NCI-H2107 (cell line): ENCODE results near the gene RASSF8.

Experiments used
- DNase-seq: peaks from one replicate; lab custom pipeline; 2025; lab: John Stamatoyannopoulos, UW

Gene RASSF8

DNA sequence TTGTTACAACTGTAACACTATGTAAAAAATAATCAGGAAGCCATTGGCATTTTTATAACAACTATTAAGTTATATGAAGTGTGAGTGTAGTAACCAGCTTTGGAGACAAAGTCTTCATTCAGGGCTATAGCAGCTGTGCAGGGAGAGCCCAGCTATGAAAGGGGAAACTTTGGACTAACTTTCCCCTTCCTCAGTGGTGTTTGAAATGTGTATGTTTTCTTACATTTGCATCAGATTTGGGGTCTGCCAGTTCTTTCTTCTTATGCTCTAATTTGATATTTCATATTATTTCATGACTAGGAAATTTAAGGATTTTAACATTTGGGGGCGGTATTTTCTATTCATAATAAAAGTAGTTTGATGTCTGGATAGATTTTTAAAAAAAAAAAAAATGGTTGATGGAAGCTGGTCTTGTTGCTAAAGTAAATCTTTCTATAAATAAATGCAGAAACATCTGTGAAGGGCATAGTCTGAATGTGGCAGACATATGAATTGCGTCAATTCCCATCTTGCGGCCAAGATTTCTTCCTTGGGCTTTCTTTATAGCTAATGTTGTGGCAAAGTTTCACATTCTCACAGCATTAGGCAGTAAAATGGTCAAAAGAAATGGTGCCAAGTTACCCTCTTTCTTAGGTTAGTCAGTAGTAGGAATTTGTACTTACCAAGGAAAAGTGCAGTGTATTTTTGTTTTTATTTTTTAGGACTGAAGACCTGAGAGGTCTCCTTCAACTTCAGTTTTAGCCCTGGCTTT, 35.6 kb downstream of the RASSF8 start:
- no peak for DNase-seq

- no peak for DNase-seq
Measured at GRCh38 chr12:25994901-25995625, 36.6 kb downstream of the RASSF8 start.

GRCh38 chr12:25995906-25996305, 37.4 kb downstream of the RASSF8 start:
- no peak for DNase-seq

DNA sequence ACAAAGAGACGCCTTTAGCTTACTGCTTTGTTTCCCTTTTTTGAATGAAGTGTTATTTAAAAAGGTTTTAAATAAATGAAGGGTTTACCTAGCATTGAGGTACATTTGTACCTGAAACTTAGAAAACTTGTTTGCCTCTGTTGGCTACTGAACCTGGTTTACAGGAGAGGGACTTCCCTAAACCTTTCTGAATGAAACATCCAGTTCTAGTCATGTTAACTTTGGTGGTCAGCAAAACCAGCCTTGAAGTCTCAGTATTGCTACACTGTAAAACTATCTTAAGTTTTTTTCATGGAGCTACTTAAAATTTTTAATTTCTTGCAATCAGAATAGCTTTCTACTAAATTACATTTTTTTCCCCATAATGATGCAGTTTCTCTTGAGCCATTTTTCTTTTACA, 38.2 kb downstream of the RASSF8 start:
- DNase-seq, result no peak

DNA sequence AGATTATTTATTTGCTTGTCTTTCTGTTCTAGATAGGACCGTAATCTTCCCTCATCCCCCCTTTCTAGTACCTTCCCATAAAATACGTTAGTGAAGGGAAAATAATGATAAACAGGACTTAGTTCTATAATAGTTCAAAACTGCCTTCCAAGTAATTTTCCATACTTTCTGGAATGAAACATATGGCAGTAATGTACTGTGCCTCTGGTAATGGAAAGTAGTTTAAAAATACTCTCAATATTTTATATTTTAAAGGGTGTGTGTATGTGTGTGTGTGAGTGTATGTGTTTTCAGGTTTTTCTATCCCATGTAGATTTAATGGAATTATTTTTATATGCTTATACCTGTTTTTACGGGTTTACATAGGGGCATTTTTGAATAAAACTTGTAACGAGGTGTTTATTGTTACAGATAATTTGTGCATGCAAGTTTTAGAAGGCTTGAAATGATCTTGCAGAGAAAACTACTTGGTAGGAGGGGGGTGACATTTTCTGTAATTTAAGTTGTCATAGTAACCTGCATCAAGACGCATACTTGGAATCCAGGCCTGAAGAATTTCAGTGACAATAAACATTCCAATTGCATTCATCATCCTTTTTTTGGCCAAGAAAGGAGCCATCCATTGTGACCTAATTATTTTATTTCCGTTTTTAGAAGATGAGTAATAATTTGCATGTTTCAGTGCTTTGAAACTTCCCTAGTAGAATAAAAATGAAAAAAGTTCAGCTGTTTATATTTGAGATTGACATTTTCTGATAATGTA, 38.9 kb downstream of the RASSF8 start:
- DNase-seq, result no peak

GRCh38 chr12:26000898-26001297, 42.4 kb downstream of the RASSF8 start:
- no peak for DNase-seq

DNA sequence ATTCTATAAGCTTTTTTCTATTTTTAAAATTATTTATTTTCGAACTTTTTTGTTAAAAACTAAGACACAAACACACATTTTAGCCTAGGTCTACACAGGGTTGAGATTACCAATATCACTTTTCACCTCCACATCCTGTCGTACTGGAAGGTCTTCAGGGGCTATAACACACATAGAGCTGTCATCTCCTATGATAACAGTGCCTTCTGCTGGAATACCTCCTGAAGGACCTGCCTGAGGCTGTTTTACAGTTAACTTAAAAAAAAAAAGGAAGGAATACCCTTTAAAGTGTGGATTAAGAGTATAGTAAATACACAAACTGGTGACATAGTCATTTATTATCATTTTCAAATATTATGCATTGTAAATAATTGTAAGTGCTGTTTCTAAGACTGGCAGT, 43.0 kb downstream of the RASSF8 start:
- no peak for DNase-seq

DNA sequence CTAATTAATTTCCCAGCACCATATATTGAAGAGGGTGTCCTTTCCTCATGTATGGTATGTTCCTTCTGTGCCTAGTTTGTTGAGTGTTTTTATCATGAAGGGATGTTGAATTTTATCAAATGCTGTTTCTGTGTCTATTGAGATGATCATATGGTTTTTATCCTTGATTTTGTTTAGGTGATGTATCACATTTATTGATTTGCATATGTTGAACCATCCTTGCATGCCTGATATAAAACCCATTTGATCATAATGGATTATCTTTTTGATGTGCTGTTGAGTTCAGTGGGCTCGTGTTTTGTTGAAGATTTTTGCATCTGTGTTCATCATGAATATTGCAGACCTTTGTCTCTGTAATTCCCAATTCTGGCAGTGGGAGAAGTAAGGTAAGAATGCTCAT, 44.6 kb downstream of the RASSF8 start:
- DNase-seq, result no peak

DNA sequence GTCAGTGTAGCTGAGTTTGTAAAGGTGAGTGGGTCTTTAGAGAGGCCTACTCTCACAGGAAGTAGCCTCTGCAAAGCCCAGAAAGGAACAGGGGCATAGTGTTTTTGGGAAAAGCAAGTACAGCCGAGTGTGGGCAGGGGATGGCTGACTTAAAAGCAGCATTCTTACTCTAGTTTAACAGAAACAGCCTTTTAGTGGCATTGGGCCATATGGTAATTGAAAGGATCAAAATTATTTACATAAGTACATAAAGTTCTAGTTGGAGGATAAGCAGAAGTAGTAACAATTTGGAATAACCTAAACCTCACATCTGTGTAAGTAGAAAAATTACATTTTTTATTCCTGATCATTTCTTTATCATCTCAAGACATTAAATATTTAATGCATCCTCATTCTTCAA, 49.1 kb downstream of the RASSF8 start:
- no peak for DNase-seq

DNA sequence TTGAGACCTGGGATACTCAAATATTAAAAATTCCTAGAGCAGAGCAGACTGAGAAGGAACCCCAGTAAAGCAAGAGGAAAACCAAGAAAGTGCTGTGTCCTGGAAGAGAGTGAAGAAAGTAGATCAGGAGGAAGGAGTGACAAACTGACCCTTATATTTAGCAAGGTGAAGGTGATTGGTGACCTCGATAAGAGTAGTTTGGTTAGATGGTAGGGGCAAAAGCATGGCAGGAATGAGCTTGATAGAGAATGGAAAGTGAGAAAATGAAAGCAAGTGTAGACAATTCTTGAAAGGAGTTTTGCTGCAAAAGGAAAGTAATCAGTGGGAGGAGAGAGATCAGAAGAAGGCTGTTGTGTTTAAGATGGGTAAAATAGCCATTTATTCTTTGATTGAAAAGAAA, 51.1 kb downstream of the RASSF8 start:
- DNase-seq, result no peak

- DNase-seq, result no peak
Measured at GRCh38 chr12:26010293-26010821, 51.9 kb downstream of the RASSF8 start.

- DNase-seq, result no peak
Measured at GRCh38 chr12:26011099-26011498, 52.6 kb downstream of the RASSF8 start.

DNA sequence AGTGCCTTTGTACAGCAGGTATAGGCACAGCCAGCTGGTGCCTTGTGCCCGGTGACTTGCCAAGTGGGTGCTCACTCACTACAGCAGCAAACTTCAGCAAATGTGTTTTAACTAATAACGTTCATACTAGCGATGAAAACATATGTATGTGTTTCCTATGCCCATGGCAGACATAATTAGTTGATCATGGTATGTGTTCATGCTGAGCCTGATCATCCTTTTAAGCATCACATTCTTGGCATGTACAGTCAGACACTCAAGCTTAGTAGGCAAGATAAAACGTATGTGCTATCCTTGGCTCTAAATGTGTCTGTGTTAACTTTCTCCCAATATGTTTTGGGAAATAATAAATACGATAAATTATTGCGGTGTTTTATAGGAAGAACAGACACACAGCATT, 55.6 kb downstream of the RASSF8 start:
- no peak for DNase-seq

GRCh38 chr12:26016516-26016915, 58.0 kb downstream of the RASSF8 start:
- no peak for DNase-seq

- DNase-seq, result no peak
Measured at GRCh38 chr12:26017484-26018211, 59.2 kb downstream of the RASSF8 start.

DNA sequence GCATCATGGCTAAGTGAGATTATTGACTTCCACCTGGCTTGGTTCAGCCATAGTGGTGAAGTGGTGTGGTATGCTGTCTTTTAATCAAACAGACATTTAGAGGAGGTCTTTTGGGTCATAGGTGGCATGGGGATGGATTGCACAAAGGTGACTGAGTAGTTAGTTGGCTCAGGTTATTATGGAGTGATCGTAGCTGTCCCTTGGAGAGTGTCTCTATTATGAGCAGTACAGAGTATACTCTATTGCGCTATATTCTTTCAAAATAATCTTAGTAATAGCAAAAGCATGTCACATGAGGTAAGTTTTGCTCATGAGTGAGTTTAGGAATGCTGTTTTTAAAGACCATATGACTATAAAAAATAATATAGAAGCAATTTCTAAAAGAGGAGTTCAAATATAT, 60.4 kb downstream of the RASSF8 start:
- no peak for DNase-seq

- DNase-seq, result no peak
Measured at GRCh38 chr12:26021534-26021933, 63.1 kb downstream of the RASSF8 start.

- DNase-seq, result no peak
Measured at GRCh38 chr12:26022043-26022442, 63.6 kb downstream of the RASSF8 start.

DNA sequence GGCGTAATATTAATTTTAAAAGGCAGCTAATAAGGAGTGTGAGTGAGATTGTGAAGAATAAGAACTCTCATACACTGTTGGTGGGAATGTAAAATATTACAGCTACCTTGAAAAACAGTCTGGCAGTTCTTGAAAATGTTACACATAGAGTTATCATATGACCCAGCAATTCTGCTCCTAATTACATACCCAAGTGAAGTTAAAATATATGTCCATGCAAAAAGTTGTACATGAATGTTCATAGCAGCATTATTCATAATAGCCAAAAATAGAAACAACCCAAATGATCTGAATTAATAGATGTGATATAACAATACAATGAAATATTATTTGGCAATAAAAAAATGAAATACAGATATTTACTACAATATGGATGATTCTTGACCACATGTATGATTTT, 68.2 kb downstream of the RASSF8 start:
- no peak for DNase-seq

DNA sequence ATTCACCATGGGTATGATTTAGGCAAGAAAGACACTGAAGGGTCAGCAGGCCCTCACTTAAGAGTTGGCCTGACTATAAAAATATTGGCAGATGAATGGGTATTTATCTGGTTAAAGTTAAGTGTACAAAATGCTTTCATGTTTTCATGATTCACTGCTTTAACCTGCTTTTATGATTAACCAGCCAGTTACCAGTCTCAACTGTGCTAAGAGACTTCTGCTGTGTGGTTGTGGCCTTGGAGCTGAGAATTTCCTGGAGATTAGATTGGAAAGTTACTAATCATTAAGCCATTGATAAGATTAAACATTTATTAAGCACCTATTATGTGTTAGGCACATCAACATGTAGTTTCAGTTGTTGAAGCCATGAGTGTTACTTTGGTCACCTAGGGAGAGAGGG, 68.9 kb downstream of the RASSF8 start:
- DNase-seq, result no peak

DNA sequence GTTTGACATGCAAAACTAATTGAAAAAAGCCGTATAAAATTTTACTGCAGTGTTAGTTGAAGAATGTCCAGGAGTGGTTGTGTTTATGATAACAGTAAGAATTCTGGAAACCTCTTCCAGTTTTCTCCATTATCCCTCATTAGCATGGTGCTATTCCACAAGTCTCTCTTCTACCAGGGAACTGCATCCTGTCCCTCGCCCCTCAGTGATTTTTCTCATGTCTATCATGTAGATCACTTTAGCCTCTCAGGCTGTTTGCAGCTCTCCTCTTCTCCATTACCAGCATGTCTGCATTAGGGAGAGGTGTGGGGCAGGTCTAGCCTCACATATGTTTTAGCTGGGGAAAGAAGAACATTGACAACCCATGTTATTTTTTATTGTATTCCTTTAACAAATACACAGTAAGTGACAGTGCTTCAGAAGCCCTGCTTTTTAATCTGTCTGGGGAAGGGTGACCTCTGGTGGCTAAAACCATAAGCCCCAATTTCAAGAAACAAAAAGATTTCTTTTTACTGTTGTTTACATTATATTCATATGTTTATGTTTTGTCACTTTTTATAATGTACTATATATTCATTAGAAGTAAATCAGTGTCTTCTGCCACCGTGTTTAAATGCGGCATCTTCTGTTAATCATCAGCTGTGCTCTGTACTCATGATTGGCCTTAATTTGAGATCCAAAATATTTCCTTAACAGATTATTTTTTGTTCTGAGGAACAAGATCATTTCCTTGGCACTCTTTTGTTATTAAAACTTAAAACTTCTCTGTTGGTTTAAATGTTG, 70.7 kb downstream of the RASSF8 start:
- no peak for DNase-seq

DNA sequence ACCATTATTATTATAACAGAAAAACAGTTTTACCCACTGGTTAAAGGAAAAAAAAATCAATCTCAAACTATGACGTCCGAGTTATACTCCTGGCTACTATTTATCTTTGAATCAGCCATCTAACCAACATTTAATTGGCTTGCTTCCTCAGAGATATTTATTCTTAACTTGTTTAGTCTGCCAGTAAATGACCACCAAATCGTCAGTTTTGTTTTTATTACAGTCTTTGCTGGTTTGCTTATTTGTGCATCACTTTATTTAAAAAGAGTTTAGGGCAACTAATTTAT, 71.2 kb downstream of the RASSF8 start:
- DNase-seq, result no peak
